Measurements from ENCODE around the gene ZNRF3. TPM values are rescaled to one million over a fixed set of nuclear protein-coding genes. Genes with fewer than 3 reads are reported as not detected.
"Not testable (repeated sequence)": the region's sequence is repeated elsewhere in the genome, so short reads cannot be mapped to it uniquely, and the experiment has no call there.

ZNRF3 gene
- total RNA-seq, 3 donors from 2014 or later, result 5.5 to 10.6 (median 5.8) TPM

DNA sequence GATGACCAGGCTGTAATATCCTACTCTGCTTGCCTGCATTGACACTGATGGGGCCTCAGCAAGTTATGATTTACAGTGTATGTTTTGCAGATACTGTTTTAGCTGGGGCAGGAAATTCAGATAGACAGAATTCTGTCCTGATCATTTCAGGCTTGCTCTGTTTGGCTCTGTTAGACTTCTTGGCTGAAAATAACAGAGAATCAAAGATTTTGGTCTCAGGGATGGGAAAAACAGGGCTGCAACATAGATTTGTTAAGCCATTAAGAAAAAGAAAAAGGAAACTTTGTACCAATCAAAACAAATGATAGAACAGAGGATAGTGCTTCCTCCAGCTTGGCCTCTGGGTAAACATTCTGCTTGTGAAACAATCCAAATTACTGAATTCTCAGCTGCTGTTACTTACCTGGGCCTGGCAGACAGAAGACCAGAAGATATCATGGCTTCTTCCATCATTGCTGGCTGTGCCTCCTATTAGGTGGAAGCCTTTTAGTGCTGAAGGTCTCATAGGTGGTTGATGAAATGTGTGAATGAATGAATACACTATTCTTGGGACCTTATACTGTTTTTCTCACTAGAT, 22.0 kb downstream of the ZNRF3 start:
- ATAC-seq (no peak), DNase-seq (no peak)
- Histone ChIP-seq H3K9me3 (no peaks in the 10 kb centered on the region), H3K36me3 (ENCODE audit: low read depth) (no peaks in the 10 kb centered on the region), H3K4me3 (no peak overlapping the region), H3K4me1 (ENCODE audit: low read depth) (peaks cover 25% of the 10 kb centered on the region)
- TF ChIP-seq, protein P1, sequence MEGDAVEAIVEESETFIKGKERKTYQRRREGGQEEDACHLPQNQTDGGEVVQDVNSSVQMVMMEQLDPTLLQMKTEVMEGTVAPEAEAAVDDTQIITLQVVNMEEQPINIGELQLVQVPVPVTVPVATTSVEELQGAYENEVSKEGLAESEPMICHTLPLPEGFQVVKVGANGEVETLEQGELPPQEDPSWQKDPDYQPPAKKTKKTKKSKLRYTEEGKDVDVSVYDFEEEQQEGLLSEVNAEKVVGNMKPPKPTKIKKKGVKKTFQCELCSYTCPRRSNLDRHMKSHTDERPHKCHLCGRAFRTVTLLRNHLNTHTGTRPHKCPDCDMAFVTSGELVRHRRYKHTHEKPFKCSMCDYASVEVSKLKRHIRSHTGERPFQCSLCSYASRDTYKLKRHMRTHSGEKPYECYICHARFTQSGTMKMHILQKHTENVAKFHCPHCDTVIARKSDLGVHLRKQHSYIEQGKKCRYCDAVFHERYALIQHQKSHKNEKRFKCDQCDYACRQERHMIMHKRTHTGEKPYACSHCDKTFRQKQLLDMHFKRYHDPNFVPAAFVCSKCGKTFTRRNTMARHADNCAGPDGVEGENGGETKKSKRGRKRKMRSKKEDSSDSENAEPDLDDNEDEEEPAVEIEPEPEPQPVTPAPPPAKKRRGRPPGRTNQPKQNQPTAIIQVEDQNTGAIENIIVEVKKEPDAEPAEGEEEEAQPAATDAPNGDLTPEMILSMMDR (IDR thresholded peaks at IDR 0.05), result no peak
- intact Hi-C loops (cut with DNase I, micrococcal nuclease), result no loop called here

DNA sequence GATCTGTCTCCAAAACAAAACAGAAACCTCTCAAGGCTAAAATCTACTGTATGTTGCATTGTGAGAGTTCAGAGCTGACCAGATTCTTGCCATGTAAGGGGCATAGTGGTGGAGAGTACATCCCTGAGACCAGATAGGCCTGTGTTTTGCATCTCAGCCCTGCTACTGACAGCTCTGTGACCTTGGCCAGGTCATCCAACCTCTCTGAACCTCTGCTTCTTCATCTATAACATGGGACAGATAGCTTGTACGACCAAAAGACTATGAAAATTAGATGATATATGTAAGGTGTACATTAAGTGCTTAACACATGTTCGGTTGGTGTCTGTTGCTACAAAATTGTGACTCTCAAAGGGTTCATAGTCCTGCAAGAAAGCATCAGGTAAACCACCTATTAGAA, 22.9 kb downstream of the ZNRF3 start:
- peaks cover 26% of the 10 kb centered on the region for H3K4me1 ChIP-seq (ENCODE audit: low read depth)
- no peaks in the 10 kb centered on the region for H3K36me3 ChIP-seq (ENCODE audit: low read depth)
- DNase-seq, result no peak
- TF ChIP-seq, protein P1 (IDR thresholded peaks at IDR 0.05), result no peak
- no peaks in the 10 kb centered on the region for H3K9me3 ChIP-seq
- H3K4me3 ChIP-seq, result no peak overlapping the region
- intact Hi-C loops (cut with DNase I, micrococcal nuclease), result no loop called here
- no peak for ATAC-seq

DNA sequence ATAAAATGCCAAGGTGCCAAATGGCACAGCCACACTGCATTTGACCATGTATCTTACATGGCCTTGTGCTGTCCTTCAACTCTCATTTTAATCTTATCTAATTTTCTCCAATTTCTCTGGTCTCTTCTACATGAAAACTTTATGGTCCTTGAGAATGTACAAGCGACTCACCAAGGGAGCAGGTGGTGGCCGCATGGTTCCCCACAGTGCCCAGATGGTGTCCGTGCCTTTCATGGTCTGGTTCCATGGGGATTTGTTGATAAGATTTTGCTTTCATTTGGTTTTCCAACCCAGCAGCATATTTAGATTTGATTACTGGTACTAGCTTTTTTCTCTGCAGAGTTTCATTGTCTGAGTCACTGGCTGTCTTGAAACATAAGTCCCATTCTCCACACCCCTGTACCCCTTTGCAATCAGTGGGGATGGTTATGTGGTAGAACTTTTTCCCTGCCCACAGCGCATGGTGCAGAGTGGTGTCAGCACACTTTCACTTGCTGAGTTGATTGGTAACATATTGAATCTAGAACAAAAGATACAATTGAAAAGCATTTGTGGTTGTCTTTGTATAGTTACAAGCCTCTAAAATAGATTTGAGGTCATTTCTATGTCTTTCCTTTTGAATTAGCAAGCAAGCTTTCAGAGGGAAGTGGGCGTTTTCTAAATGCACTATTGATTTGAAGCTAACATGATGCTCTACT, 24.1 kb downstream of the ZNRF3 start:
- Histone ChIP-seq H3K4me3 (no peak overlapping the region), H3K36me3 (ENCODE audit: low read depth) (no peaks in the 10 kb centered on the region), H3K9me3 (no peaks in the 10 kb centered on the region), H3K4me1 (ENCODE audit: low read depth) (peaks cover 38% of the 10 kb centered on the region)
- ATAC-seq (no peak), DNase-seq (no peak)
- intact Hi-C loops (cut with DNase I, micrococcal nuclease), result no loop called here
- TF ChIP-seq, protein P1 (IDR thresholded peaks at IDR 0.05), result no peak

DNA sequence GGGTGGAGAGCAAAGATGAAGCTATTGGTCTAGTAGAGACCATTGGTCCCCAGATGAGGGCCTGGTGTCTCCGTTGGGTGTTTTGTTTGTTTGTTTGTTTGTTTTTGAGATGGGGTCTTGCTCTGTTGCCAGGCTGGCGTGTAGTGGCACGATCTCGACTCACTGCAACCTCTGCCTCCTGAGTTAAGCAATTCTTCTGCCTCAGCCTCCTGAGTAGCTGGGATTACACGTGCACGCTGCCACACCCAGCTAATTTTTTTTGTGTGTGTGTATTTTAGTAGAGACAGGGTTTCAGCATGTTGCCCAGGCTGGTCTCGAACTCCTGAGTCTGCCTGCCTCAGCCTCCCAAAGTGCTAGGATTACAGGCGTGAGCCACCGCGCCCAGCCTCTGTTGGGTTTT, 25.4 kb downstream of the ZNRF3 start:
- DNase-seq; ATAC-seq; H3K9me3 ChIP-seq; intact Hi-C loops (cut with DNase I, micrococcal nuclease); H3K36me3 ChIP-seq (ENCODE audit: low read depth); H3K4me3 ChIP-seq: not testable (repeated sequence)
- H3K4me1 ChIP-seq (ENCODE audit: low read depth), result peaks cover 32% of the 10 kb centered on the region

DNA sequence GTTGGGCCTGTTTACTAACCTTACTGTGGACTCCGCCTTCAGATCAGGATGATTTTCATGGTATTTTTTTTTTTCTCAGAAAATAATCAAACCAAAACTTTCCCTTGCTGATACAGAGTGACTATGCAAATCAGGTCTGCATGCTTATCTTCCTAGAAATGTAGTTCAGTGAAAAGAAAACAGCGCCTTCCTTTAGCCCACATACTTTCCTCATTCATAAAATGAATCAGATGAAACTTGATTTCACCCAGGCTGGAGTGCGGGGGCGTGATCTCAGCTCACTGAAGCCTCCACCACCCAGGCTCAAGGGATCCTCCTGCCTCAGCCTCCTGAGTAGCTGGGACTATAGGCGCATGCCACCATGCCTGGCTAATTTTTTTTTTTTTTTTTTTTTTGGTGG, 26.0 kb downstream of the ZNRF3 start:
- ATAC-seq, result no peak
- Histone ChIP-seq H3K4me1 (ENCODE audit: low read depth) (peaks cover 27% of the 10 kb centered on the region), H3K4me3 (no peak overlapping the region), H3K36me3 (ENCODE audit: low read depth) (no peaks in the 10 kb centered on the region), H3K9me3 (no peaks in the 10 kb centered on the region)
- no peak for DNase-seq
- intact Hi-C loops (cut with DNase I, micrococcal nuclease), result no loop called here
- TF ChIP-seq, protein P1 (IDR thresholded peaks at IDR 0.05), result no peak

DNA sequence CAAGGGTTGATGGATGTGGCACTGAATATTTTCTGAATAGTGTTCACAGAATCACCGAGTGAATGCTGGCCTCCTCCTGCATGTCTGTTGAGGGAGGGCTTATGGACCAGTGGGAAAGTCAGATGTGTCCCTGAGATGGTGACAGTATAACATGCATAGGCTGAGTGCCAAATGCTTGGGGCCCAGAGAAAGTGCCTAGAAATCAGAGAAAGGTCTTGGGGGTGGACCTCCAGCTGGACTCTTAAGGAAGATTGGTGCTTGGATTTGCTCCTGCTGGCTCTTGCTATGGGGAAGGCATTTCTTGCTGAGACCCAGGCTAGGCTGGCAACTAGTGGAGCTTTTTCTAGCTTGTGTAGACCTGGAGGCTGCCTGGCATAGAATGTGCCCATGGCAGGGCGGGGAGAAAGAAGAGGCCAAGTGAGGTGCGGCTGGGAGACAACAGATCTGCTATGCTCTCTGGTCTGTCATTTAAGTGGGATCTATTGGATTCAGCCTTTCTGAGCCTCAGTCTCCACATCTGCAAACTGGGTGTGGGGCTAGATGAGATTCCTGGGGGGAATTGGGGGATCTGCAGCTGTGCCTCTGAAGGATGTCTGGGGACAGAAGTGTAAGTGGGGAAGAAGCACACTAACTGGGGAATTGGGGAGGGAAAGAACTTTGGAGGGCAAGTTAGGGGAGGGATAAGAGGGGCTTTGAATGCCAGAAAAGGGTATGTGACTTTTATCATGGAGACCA, 27.4 kb downstream of the ZNRF3 start:
- TF ChIP-seq, protein P1 (IDR thresholded peaks at IDR 0.05), result no peak
- Histone ChIP-seq H3K36me3 (ENCODE audit: low read depth) (no peaks in the 10 kb centered on the region), H3K4me1 (ENCODE audit: low read depth) (peaks cover 21% of the 10 kb centered on the region), H3K9me3 (no peaks in the 10 kb centered on the region), H3K4me3 (no peak overlapping the region)
- DNase-seq (no peak), ATAC-seq (no peak)
- intact Hi-C loops (cut with DNase I, micrococcal nuclease), result no loop called here

Data from mucosa of descending colon (tissue), 3 donors.